ENCODE results near the gene PDZK1IP1.
A peak's percentile ranks its signal among the peaks of the same experiment; 100 is the strongest.
"Not testable (repeated sequence)": the region's sequence is repeated elsewhere in the genome, so short reads cannot be mapped to it uniquely, and the experiment has no call there.

Gene PDZK1IP1

DNA sequence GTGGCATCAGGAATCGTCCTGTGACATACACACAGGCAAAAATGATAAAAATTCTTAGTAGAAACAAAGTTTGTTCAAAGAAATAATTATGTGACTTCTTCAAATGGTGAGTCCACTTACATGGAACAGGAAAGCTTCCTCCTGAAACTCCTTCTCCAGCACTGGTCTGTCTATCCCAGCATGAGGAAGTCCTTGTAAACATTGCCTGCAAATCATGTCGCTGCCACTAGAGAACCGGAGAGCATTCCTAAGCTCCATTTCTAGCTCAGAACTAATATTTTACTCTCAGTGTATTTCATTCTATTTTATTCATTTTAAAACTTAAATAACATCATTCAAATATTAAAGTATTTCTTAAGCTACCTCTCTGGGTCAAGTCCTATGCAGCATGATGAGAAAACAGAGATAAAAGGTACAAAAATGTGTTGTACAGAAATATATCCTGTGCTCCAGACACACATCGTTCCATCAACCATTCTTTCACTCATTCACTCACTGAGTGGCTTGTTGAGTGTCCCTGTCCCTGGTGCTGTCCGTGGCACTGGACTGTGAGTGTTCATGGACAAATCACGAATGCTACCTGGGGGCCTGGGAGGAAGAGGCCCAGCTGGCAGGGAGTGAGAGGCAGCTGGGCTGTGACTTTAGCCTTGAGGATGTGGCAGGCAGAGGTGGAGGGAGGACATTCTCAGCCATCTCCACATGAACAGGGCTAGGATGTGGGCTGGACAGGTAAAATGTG lies 42.6 kb downstream of the PDZK1IP1 start:
- TF ChIP-seq CTCF (IDR thresholded peaks at IDR 0.05; ENCODE audit: low read depth, low read length), result no peak
- no peak overlapping the region for H3K4me3 ChIP-seq (ENCODE audit: low read depth, low read length)
- no peaks in the 10 kb centered on the region for H3K4me1 ChIP-seq
- no peaks in the 10 kb centered on the region for H3K27me3 ChIP-seq
- no peaks in the 10 kb centered on the region for H3K36me3 ChIP-seq
- DNase-seq, result no peak
- no peaks in the 10 kb centered on the region for H3K9me3 ChIP-seq

GRCh38 chr1:47146495-47146894 lies 43.3 kb downstream of the PDZK1IP1 start:
- not testable (repeated sequence) for H3K27me3 ChIP-seq; H3K36me3 ChIP-seq; H3K4me1 ChIP-seq; H3K9me3 ChIP-seq; H3K4me3 ChIP-seq (ENCODE audit: low read depth, low read length); DNase-seq

DNA sequence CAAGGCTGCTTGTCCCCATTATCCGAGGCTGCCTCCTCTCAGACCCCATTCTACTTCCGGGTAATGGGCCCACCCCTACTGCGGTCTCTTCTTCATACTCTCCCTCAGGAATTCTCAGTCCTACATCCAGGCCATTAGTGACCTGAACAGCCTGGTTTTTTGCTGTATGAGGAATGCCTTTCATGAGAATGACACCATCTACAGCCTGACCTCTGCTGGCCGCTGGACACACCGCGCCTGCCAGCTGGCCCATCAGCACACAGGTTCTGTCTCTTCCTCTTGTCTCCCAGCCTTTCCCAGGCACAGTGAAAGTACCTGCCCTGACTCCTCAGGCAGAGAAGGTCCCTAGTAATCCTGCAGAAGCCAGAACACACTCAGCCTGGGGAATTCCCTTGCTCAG lies 46.2 kb downstream of the PDZK1IP1 start:
- not testable (repeated sequence) for H3K4me3 ChIP-seq (ENCODE audit: low read depth, low read length); H3K36me3 ChIP-seq; H3K4me1 ChIP-seq; H3K27me3 ChIP-seq; DNase-seq; H3K9me3 ChIP-seq
- TF ChIP-seq CTCF (IDR thresholded peaks at IDR 0.05; ENCODE audit: low read depth, low read length), result peak; percentile 38

- not testable (repeated sequence) for H3K4me3 ChIP-seq (ENCODE audit: low read depth, low read length); H3K4me1 ChIP-seq; DNase-seq
Measured at GRCh38 chr1:47140358-47140757, 49.5 kb downstream of the PDZK1IP1 start.

DNA sequence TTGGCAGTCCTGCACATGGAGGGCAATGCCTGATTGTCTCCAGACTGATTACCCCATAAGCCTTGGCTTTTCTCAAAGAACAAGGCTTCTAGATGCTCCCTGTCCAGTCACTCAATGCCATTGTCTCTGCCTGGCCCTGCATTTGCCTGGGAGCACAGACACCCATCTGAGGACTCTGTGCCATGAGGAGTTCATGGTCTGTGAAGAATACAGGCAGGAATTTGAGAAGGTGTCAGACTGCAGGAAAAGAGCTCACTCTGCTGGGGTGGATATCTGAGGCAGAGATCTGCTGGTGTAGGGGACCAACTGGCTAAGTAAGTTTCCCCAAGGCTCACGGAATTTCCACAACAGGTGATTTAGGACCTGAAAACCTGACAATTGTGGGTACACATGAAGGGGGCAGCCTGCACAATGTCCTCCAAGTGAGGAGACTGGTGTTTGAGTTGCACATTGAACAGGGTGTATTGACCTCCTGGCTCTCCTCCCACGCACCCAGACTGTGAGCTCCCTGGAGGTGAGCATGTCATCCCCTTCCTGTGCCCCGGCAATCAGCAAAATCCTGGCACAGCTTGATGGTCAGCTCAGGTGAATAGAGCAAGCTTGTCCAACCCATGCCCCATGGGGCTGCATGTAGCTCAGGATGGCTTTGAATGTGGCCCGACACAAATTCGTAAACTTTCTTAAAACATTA lies 51.8 kb downstream of the PDZK1IP1 start:
- Histone ChIP-seq H3K4me3 (ENCODE audit: low read depth, low read length) (no peak overlapping the region), H3K4me1 (no peaks in the 10 kb centered on the region), H3K9me3 (no peaks in the 10 kb centered on the region), H3K27me3 (no peaks in the 10 kb centered on the region), H3K36me3 (no peaks in the 10 kb centered on the region)
- no peak for DNase-seq
- TF ChIP-seq CTCF (IDR thresholded peaks at IDR 0.05; ENCODE audit: low read depth, low read length), result no peak

More at GRCh38 chr1:47140358-47140757, 49.5 kb downstream of the PDZK1IP1 start:
- H3K36me3 ChIP-seq, H3K9me3 ChIP-seq, H3K27me3 ChIP-seq: not testable (repeated sequence)

GRCh38 chr1:47137198-47137597 lies 52.6 kb downstream of the PDZK1IP1 start, which contains the start of gene CYP4A22:
TSS of gene CYP4A22 (plus strand) at chr1:47137441. CDS start at chr1:47137486, 45 bp downstream.
- Histone ChIP-seq H3K27me3 (no peaks in the 10 kb centered on the region), H3K9me3 (no peaks in the 10 kb centered on the region), H3K36me3 (no peaks in the 10 kb centered on the region), H3K4me3 (ENCODE audit: low read depth, low read length) (no peak within 1 kb of the TSS), H3K4me1 (no peaks in the 10 kb centered on the region)
- no peak for TF ChIP-seq CTCF (IDR thresholded peaks at IDR 0.05; ENCODE audit: low read depth, low read length)
- no peak for DNase-seq
